A549 (cell line): ENCODE results near the gene PGS1. TPM values are rescaled to one million over a fixed set of nuclear protein-coding genes. Genes with fewer than 3 reads are reported as not detected.

Experiments used
- ATAC-seq, 2 experiments: fragments of 200-7000 bp in 1 of 2; fragments of >200 bp in 1 of 2; cut with Nextera tagmentation in 1 of 2; cut with Tn5 transposase in 1 of 2; 3 replicates each; pipeline versions ENCODE4 v1.8.0 to v1.9.1; 2018 to 2020; ENCODE audit warnings: mild to moderate bottlenecking in 1 of 2, moderate library complexity in 1 of 2
- CTCF ChIA-PET: fragments of 300-600 bp; sonication (Branson Sonifier 250); formaldehyde crosslinking; extraction: SDS; loops from one replicate; lab custom pipeline; 2021; ENCODE audit warnings: antibody characterized with exemption, inconsistent platforms; lab: Yijun Ruan, JAX
- POLR2A ChIA-PET: fragments of 350-600 bp; formaldehyde crosslinking; extraction: SDS; loops from one replicate; lab custom pipeline; 2021; ENCODE audit warnings: antibody characterized with exemption, inconsistent platforms; lab: Yijun Ruan, JAX
- DNase-seq, 2 experiments: peaks; one replicate each; pipeline versions ENCODE4 v3.0.0 to v3.0.0-alpha.2; 2011 to 2016; ENCODE audit warnings: low read depth in 1 of 2, low spot score in 1 of 2
- FAIRE-seq: peaks from 2 replicates; lab custom pipeline; 2011; peaks lifted over from hg19 to GRCh38; lab: Jason Lieb, UNC
- H3K27ac ChIP-seq, 2 experiments: fragments of >200 bp; sonication (Bioruptor Twin); formaldehyde crosslinking; 3 replicates each; pipeline ENCODE4 v1.5.1; 2016 to 2017
- H3K4me1 ChIP-seq: fragments of >200 bp; sonication (Bioruptor Twin); formaldehyde crosslinking; 3 replicates; pipeline ENCODE4 v1.6.1; 2016
- H3K4me2 ChIP-seq: fragments of >200 bp; sonication (Bioruptor Twin); formaldehyde crosslinking; 3 replicates; pipeline ENCODE4 v1.6.1; 2016
- H3K4me3 ChIP-seq: fragments of >200 bp; sonication (Bioruptor Twin); formaldehyde crosslinking; 3 replicates; pipeline ENCODE4 v1.5.1; 2016
- H3K9me3 ChIP-seq: fragments of >200 bp; sonication (Bioruptor Twin); formaldehyde crosslinking; 3 replicates; pipeline ENCODE4 v1.6.1; 2016
- ATOH8 ChIP-seq: fragments of 250-450 bp; sonication (Bioruptor Pico); IDR thresholded peaks from 2 replicates; pipeline ENCODE4 v1.5.0; 2020; ENCODE audit warnings: low read depth, mild to moderate bottlenecking, moderate library complexity
- BHLHE40 ChIP-seq: IDR thresholded peaks from 2 replicates; pipeline ENCODE4 v1.6.1; 2012; ENCODE audit warnings: low read depth, low read length, inconsistent platforms
- CBX8 ChIP-seq: fragments of 200-600 bp; sonication (generic); IDR thresholded peaks from 2 replicates; pipeline ENCODE4 v1.6.1; 2016
- CEBPB ChIP-seq, 2 experiments: fragments of >200 bp in 1 of 2; sonication (Bioruptor Twin) in 1 of 2; formaldehyde crosslinking in 1 of 2; IDR thresholded peaks; 2 replicates each; pipeline ENCODE4 v1.6.1; 2012 to 2016
- CHD4 ChIP-seq: fragments of 200-600 bp; sonication (generic); IDR thresholded peaks from 2 replicates; pipeline ENCODE4 v1.6.1; 2016; ENCODE audit warnings: antibody characterized with exemption, mild to moderate bottlenecking, borderline replicate concordance
- CTCF ChIP-seq: fragments of >200 bp; sonication (Bioruptor Twin); formaldehyde crosslinking; IDR thresholded peaks from 3 replicates; pipeline ENCODE4 v1.5.1; 2016
- EHF ChIP-seq: fragments of 250-450 bp; sonication (Bioruptor Pico); IDR thresholded peaks from 2 replicates; pipeline ENCODE4 v1.5.0; 2020; ENCODE audit warnings: mild to moderate bottlenecking
- EHMT2 ChIP-seq: fragments of 200-600 bp; sonication (generic); IDR thresholded peaks from 2 replicates; pipeline ENCODE4 v1.6.1; 2016; ENCODE audit warnings: antibody characterized with exemption, low read depth, mild to moderate bottlenecking, moderate library complexity
- ELK1 ChIP-seq: fragments of 150-350 bp; IDR thresholded peaks from 2 replicates; pipeline ENCODE4 v1.6.1; 2014; ENCODE audit warnings: low read depth, mild to moderate bottlenecking, low read length
- ESRRA ChIP-seq: fragments of 150-350 bp; IDR thresholded peaks from 2 replicates; pipeline ENCODE4 v1.6.1; 2014; ENCODE audit warnings: mild to moderate bottlenecking, low read length, borderline replicate concordance
- GATA3 ChIP-seq: IDR thresholded peaks from 2 replicates; pipeline ENCODE4 v1.6.1; 2012; ENCODE audit warnings: borderline replicate concordance
- HEYL ChIP-seq: fragments of 250-450 bp; sonication (Bioruptor Pico); IDR thresholded peaks from 2 replicates; pipeline ENCODE4 v1.8.0; 2021; ENCODE audit warnings: mild to moderate bottlenecking, moderate library complexity
- HMGXB4 ChIP-seq: fragments of 250-450 bp; sonication (Bioruptor Pico); IDR thresholded peaks from 2 replicates; pipeline ENCODE4 v1.5.0; 2021; ENCODE audit warnings: mild to moderate bottlenecking, moderate library complexity, borderline replicate concordance
- MAFK ChIP-seq: fragments of 450-650 bp; IDR thresholded peaks from 2 replicates; pipeline ENCODE4 v1.6.1; 2014; ENCODE audit not compliant: partially characterized antibody
- MYC ChIP-seq: IDR thresholded peaks from 2 replicates; pipeline ENCODE4 v1.6.1; 2012; ENCODE audit warnings: mild to moderate bottlenecking, inconsistent platforms, low read length, improper control_type of control experiment, borderline replicate concordance
- POLR2A ChIP-seq: IDR thresholded peaks from 2 replicates; pipeline ENCODE4 v1.6.1; 2012; ENCODE audit warnings: mild to moderate bottlenecking, low read length
- RAD21 ChIP-seq, 2 experiments: fragments of >200 bp in 1 of 2; sonication (Bioruptor Twin) in 1 of 2; formaldehyde crosslinking in 1 of 2; IDR thresholded peaks in 1 of 2; conservative IDR thresholded peaks in 1 of 2; 2 replicates in 1 of 2; 3 replicates in 1 of 2; pipeline ENCODE4 v1.6.1; 2012 to 2018; ENCODE audit warnings: inconsistent platforms in 1 of 2
- REST ChIP-seq: fragments of 200-600 bp; sonication (generic); IDR thresholded peaks from 2 replicates; pipeline ENCODE4 v1.6.1; 2016; ENCODE audit warnings: antibody characterized with exemption, mild to moderate bottlenecking, moderate library complexity
- RNF2 ChIP-seq: fragments of 200-600 bp; sonication (generic); IDR thresholded peaks from 2 replicates; pipeline ENCODE4 v1.6.1; 2016; ENCODE audit warnings: low read depth, mild to moderate bottlenecking, antibody characterized with exemption, moderate library complexity, borderline replicate concordance
- SREBF2 ChIP-seq: fragments of 450-650 bp; IDR thresholded peaks from 2 replicates; pipeline ENCODE4 v1.6.1; 2014; ENCODE audit warnings: mild to moderate bottlenecking, moderate library complexity
- ZFP36 ChIP-seq: fragments of 450-650 bp; IDR thresholded peaks from 2 replicates; pipeline ENCODE4 v1.6.1; 2014; ENCODE audit warnings: borderline replicate concordance; ENCODE audit not compliant: partially characterized antibody
- ZNF302 ChIP-seq: fragments of 250-450 bp; sonication (Bioruptor Pico); IDR thresholded peaks from 2 replicates; pipeline ENCODE4 v1.9.0; 2021; ENCODE audit warnings: inconsistent platforms, mild to moderate bottlenecking, moderate library complexity
- WGBS: methylation state at CpG from one replicate; pipeline ENCODE4 v1.1.6; 2017; ENCODE audit errors: missing lambda C conversion rate; 5-methylcytosine and 5-hydroxymethylcytosine counted together
- polyA plus RNA-seq, 4 experiments: library from polyadenylated mRNA; depleted of rRNA in 3 of 4; stranded (reverse); fragments of >200 nt; fragmentation: RNase III in 1 of 4; extraction: RNeasy Plus Mini Kit Qiagen cat#74134 plus additional on column Dnase treatment in 1 of 4; gene quantifications; 2 replicates in 3 of 4; 3 replicates in 1 of 4; pipeline ENCODE4 v1.2.3, GENCODE V29; 2011 to 2017

The PGS1 gene
- polyA plus RNA-seq, 2 of the 4 experiments (the other 2 are of a cell fraction): 23.7 to 29.5 TPM

- TF ChIP-seq HMGXB4 (CRISPR knock-in tag) (no peak), EHF (CRISPR knock-in tag) (no peak), EHMT2 (no peak), ZNF302 (CRISPR knock-in tag) (no peak)
- TF ChIP-seq, all 56 proteins: peak for 0
These were observed 39.1 kb downstream of the PGS1 start (continued) for GRCh38 chr17:78417531-78417909.

GRCh38 chr17:78418326-78419026 lies 40.0 kb downstream of the PGS1 start:
- ChIA-PET POLR2A (no interaction called here), CTCF (interaction anchor here (0.6 to 12.8 kb wide), 12 partner anchors 10 to 563 kb away, joined by 3 to 388 read pairs (median 4); partner anchors contain the start of gene SOCS3)
- FAIRE-seq: peak; percentile 32
- DNase-seq: no peak
- no peak for ATAC-seq
- 71% methylated on average over 12 of the region's 12 CpGs for WGBS
- H3K4me3 ChIP-seq: no peak overlapping the region
- H3K4me1 ChIP-seq: peaks cover 38% of the 10 kb centered on the region
- no peak overlapping the region for H3K4me2 ChIP-seq
- TF ChIP-seq ESRRA (no peak), CTCF (no peak), MYC (no peak), REST (no peak), ZFP36 (no peak), CHD4 (no peak), RNF2 (no peak), CBX8 (no peak)
- no peaks in the 10 kb centered on the region for H3K9me3 ChIP-seq
- H3K27ac ChIP-seq: no peak overlapping the region

GRCh38 chr17:78419970-78420815 lies 41.7 kb downstream of the PGS1 start:
- no peak for ATAC-seq
- no peak for FAIRE-seq
- no peak for TF ChIP-seq POLR2A
- no peak for TF ChIP-seq ZFP36
- no peak for TF ChIP-seq CHD4
- TF ChIP-seq EHMT2: no peak
- no peak for TF ChIP-seq SREBF2
- TF ChIP-seq ZNF302 (CRISPR knock-in tag): no peak
- TF ChIP-seq BHLHE40: no peak
- no peak for TF ChIP-seq ATOH8
- no peak for TF ChIP-seq RAD21 (conservative IDR thresholded peaks at IDR 0.05 in 1 of 2, IDR thresholded peaks at IDR 0.05 in 1 of 2)
- TF ChIP-seq MAFK: no peak
- no peak for TF ChIP-seq GATA3
- no peak for TF ChIP-seq ELK1
- TF ChIP-seq CEBPB (IDR thresholded peaks at IDR 0.05): no peak
- TF ChIP-seq HEYL (CRISPR knock-in tag): no peak

More at GRCh38 chr17:78419970-78420815, 41.7 kb downstream of the PGS1 start:
- WGBS: 89% methylated on average over 22 of the region's 22 CpGs
- Histone ChIP-seq H3K27ac (peak overlapping the region in 1 of 2 experiments; percentile 78; a peak in 3 of 6 replicates), H3K9me3 (no peaks in the 10 kb centered on the region), H3K4me1 (peaks cover 38% of the 10 kb centered on the region), H3K4me3 (no peak overlapping the region), H3K4me2 (peak overlapping the region; percentile 62)
- DNase-seq: no peak
- POLR2A ChIA-PET: interaction anchor here (1.7 to 2.3 kb wide), 2 partner anchors 60 to 62 kb away, joined by 5 to 24 read pairs; partner anchors contain the start of gene SOCS3
- CTCF ChIA-PET: interaction anchor here (0.7 to 12.8 kb wide), 15 partner anchors 16 to 288 kb away, joined by 3 to 388 read pairs (median 26); partner anchors contain the start of gene SOCS3
